Sigmoid colon (tissue), 7 donors: ENCODE data around the gene OXA1L. TPM values are rescaled to one million over a fixed set of nuclear protein-coding genes. Genes with fewer than 3 reads are reported as not detected.
"Not testable (repeated sequence)": the region's sequence is repeated elsewhere in the genome, so short reads cannot be mapped to it uniquely, and the experiment has no call there.

Experiments used
- DNase-seq: peaks from one replicate; pipeline ENCODE4 v3.0.0-alpha.2; 2019
- H3K27ac ChIP-seq, 4 donors: fragments of 200-600 bp; sonication (generic); one replicate each; pipeline ENCODE4 v1.5.1; 2016 to 2019; ENCODE audit warnings: mild to moderate bottlenecking in 1 of 4
- H3K27me3 ChIP-seq, 3 donors: fragments of 200-600 bp; sonication (generic); one replicate each; pipeline ENCODE4 v1.5.1; 2019; ENCODE audit warnings: mild to moderate bottlenecking in 1 of 3
- H3K36me3 ChIP-seq, 4 donors: fragments of 200-600 bp; sonication (generic); one replicate each; pipeline ENCODE4 v1.5.1; 2016 to 2019
- H3K4me1 ChIP-seq, 4 donors: fragments of 200-600 bp; sonication (generic); one replicate each; pipeline ENCODE4 v1.5.1; 2017 to 2019
- H3K4me3 ChIP-seq, 4 donors: fragments of 200-600 bp; sonication (generic); one replicate each; pipeline ENCODE4 v1.5.1; 2017 to 2019; ENCODE audit warnings: mild to moderate bottlenecking in 2 of 4, moderate library complexity in 1 of 4
- H3K9me3 ChIP-seq, 4 donors: fragments of 200-600 bp in 3 of 4; sonication (generic) in 3 of 4; one replicate each; pipeline versions ENCODE4 v1.5.1 to v1.6.1; 2013 to 2019
- CTCF ChIP-seq, 4 experiments: fragments of 450-650 bp in 3 of 4; fragments of 200-600 bp in 1 of 4; IDR thresholded peaks; one replicate each; pipeline ENCODE4 v1.5.1; 2016 to 2019; ENCODE audit warnings: antibody characterized with exemption in 4 of 4, mild to moderate bottlenecking in 3 of 4, moderate library complexity in 2 of 4
- EP300 ChIP-seq, 4 donors: sonication (generic); formaldehyde crosslinking; IDR thresholded peaks; one replicate each; pipeline ENCODE4 v1.6.1; 2017; ENCODE audit warnings: antibody characterized with exemption in 4 of 4
- POLR2A ChIP-seq, 2 donors: fragments of 450-650 bp; IDR thresholded peaks; one replicate each; pipeline ENCODE4 v1.6.1; 2016; ENCODE audit warnings: antibody characterized with exemption in 2 of 2, mild to moderate bottlenecking in 2 of 2, moderate library complexity in 2 of 2
- POLR2AphosphoS5 ChIP-seq, 4 donors: sonication (generic); formaldehyde crosslinking; IDR thresholded peaks; one replicate each; pipeline ENCODE4 v1.6.1; 2017; ENCODE audit warnings: antibody characterized with exemption in 4 of 4
- WGBS, 2 donors: extraction: QIAGEN DNeasy Blood & Tissue Kit; methylation state at CpG; one replicate each; pipeline ENCODE4 v1.1.7; 2013; 5-methylcytosine and 5-hydroxymethylcytosine counted together
- intact Hi-C: fragments of 100-400 bp; cut with DNase I; formaldehyde crosslinking; loops from one replicate; pipeline ENCODE4 v1.15.1; 2023
- polyA plus RNA-seq, 3 donors: library from polyadenylated mRNA; stranded (reverse); fragments of 200-250 nt; gene quantifications; one replicate each; pipeline ENCODE4 v1.2.3, GENCODE V29; 2013
- total RNA-seq, 4 donors: library from RNA; depleted of rRNA; stranded (reverse); fragments of >200 nt; gene quantifications; one replicate each; pipeline ENCODE4 v1.1.0, GENCODE V29; 2016
- donor health status: healthy with polysubstance abuse.
- donor health status: Bipolar disorder and iron deficiency.
- donor health status: healthy.

OXA1L gene
- total RNA-seq (100 to 1,000 TPM in 2 of 4 donors, 10 to 100 TPM in 2; 95.2 to 108 (median 102) TPM), polyA plus RNA-seq (100 to 1,000 TPM in 1 of 3 donors, 10 to 100 TPM in 2; 85.1 to 113 (median 85.9) TPM)

GRCh38 chr14:22766457-22767322 lies at the start of gene OXA1L:
Gene OXA1L, plus strand, starts transcription at chr14:22766688. Its CDS starts 14 bp downstream, at chr14:22766702.
- peak; percentile 99 for DNase-seq
- Histone ChIP-seq H3K4me1 (peaks cover 0 to 22% (median 18%) of the 10 kb centered on the region in 4 donors), H3K36me3 (peaks cover 17 to 39% (median 30%) of the 10 kb centered on the region in 4 donors), H3K9me3 (peaks cover 0 to 4% (median 1%) of the 10 kb centered on the region in 4 donors), H3K4me3 (peak within 1 kb of the TSS; percentile 81 to 87 (median 85)), H3K27ac (peak within 1 kb of the TSS; percentile 84 to 89 (median 87)), H3K27me3 (no peaks in the 10 kb centered on the region)
- whole genome bisulfite sequencing, 2 donors, result 0% methylated on average over 56 of the region's 56 CpGs
- intact Hi-C loops, result loop anchor here (5.0 to 10.0 kb wide), 4 partner anchors 49 to 199 kb away; partner anchors contain the start of gene ABHD4
- TF ChIP-seq POLR2AphosphoS5 (IDR thresholded peaks at IDR 0.05) (peak; percentile 57 to 88 (median 86)), EP300 (IDR thresholded peaks at IDR 0.05) (no peak), CTCF (IDR thresholded peaks at IDR 0.05) (no peak), POLR2A (IDR thresholded peaks at IDR 0.05) (peak; percentile 25 to 73)

GRCh38 chr14:22718091-22718490 lies 48.4 kb upstream of the OXA1L start:
- no peaks in the 10 kb centered on the region for H3K4me1 ChIP-seq
- intact Hi-C loops, result loop anchor here (5.0 to 10.0 kb wide), 2 partner anchors 49 to 163 kb away; partner anchors contain the start of gene OXA1L
- DNase-seq, result no peak
- 81 to 86% methylated on average over 4 of the region's 4 CpGs for WGBS, 2 donors
- no peak for TF ChIP-seq POLR2AphosphoS5 (IDR thresholded peaks at IDR 0.05)
- H3K27me3 ChIP-seq, result no peaks in the 10 kb centered on the region
- H3K27ac ChIP-seq, result no peak overlapping the region
- no peaks in the 10 kb centered on the region for H3K9me3 ChIP-seq
- H3K4me3 ChIP-seq, result no peak overlapping the region
- H3K36me3 ChIP-seq, result no peaks in the 10 kb centered on the region

- peaks cover 0 to 6% (median 0%) of the 10 kb centered on the region in 3 donors for H3K27me3 ChIP-seq
- intact Hi-C loops, result no loop called here
- 76 to 78% methylated on average over 2 of the region's 2 CpGs for WGBS, 2 donors
Measured at GRCh38 chr14:22721213-22721612, 45.3 kb upstream of the OXA1L start.

GRCh38 chr14:22723815-22724214 lies 42.7 kb upstream of the OXA1L start:
- Histone ChIP-seq H3K9me3 (no peaks in the 10 kb centered on the region), H3K27ac (no peak overlapping the region), H3K27me3 (peaks cover 0 to 6% (median 0%) of the 10 kb centered on the region in 3 donors), H3K4me1 (no peaks in the 10 kb centered on the region), H3K36me3 (no peaks in the 10 kb centered on the region), H3K4me3 (no peak overlapping the region)
- DNase-seq, result no peak
- intact Hi-C loops, result no loop called here
- TF ChIP-seq POLR2AphosphoS5 (IDR thresholded peaks at IDR 0.05) (no peak), POLR2A (IDR thresholded peaks at IDR 0.05) (no peak), CTCF (IDR thresholded peaks at IDR 0.05) (no peak), EP300 (IDR thresholded peaks at IDR 0.05) (no peak)
- WGBS, 2 donors, result 90 to 92% methylated on average over 1 of the region's 1 CpG

More at GRCh38 chr14:22721213-22721612, 45.3 kb upstream of the OXA1L start:
- H3K4me3 ChIP-seq, result no peak overlapping the region
- no peaks in the 10 kb centered on the region for H3K36me3 ChIP-seq
- no peak for TF ChIP-seq CTCF (IDR thresholded peaks at IDR 0.05)
- TF ChIP-seq POLR2A (IDR thresholded peaks at IDR 0.05), result no peak
- no peak for TF ChIP-seq POLR2AphosphoS5 (IDR thresholded peaks at IDR 0.05)
- TF ChIP-seq EP300 (IDR thresholded peaks at IDR 0.05), result no peak
- H3K27ac ChIP-seq, result no peak overlapping the region
- no peaks in the 10 kb centered on the region for H3K4me1 ChIP-seq
- DNase-seq, result no peak
- no peaks in the 10 kb centered on the region for H3K9me3 ChIP-seq

GRCh38 chr14:22724847-22725246 lies 41.6 kb upstream of the OXA1L start:
- intact Hi-C loops, H3K4me1 ChIP-seq, H3K27ac ChIP-seq, H3K4me3 ChIP-seq, H3K36me3 ChIP-seq, DNase-seq, H3K9me3 ChIP-seq, H3K27me3 ChIP-seq: not testable (repeated sequence)
- 67 to 81% methylated on average over 8 of the region's 8 CpGs for WGBS, 2 donors

GRCh38 chr14:22725374-22725773 lies 41.1 kb upstream of the OXA1L start:
- WGBS, 2 donors, result 28 to 63% methylated on average over 3 of the region's 3 CpGs
- intact Hi-C loops, H3K9me3 ChIP-seq, H3K27me3 ChIP-seq, H3K4me3 ChIP-seq, DNase-seq, H3K4me1 ChIP-seq, H3K27ac ChIP-seq, H3K36me3 ChIP-seq: not testable (repeated sequence)
